Activated CD8-positive, alpha-beta memory T cell treated with anti-CD3 and anti-CD28 coated beads, Interleukin-2, amount 10 ng/mL, durations not matched to agents 7 days and 5 days (primary cell): ENCODE results near the gene ANO10. TPM values are rescaled to one million over a fixed set of nuclear protein-coding genes. Genes with fewer than 3 reads are reported as not detected.

Experiments
- ATAC-seq: fragments of 150-1000 bp; cut with Tn5 transposase; one replicate; pipeline ENCODE4 v1.10.0; 2021; ENCODE audit warnings: moderate library complexity
- CTCF ChIA-PET: fragments of 350-600 bp; sonication (Branson Sonifier 250); formaldehyde crosslinking; loops from one replicate; lab custom pipeline; 2021; ENCODE audit warnings: antibody characterized with exemption; lab: Charles Lee
- DNase-seq: peaks from one replicate; pipeline ENCODE4 v3.0.0-alpha.2; 2020
- H3K27ac Mint-ChIP-seq: one replicate; pipeline ENCODE4 v1.8.0; 2021; ENCODE audit warnings: mild to moderate bottlenecking, mixed read lengths
- H3K27me3 Mint-ChIP-seq: one replicate; pipeline ENCODE4 v1.8.0; 2021; ENCODE audit warnings: mixed read lengths
- H3K36me3 Mint-ChIP-seq: one replicate; pipeline ENCODE4 v1.8.0; 2021; ENCODE audit warnings: mild to moderate bottlenecking, mixed read lengths
- H3K4me1 Mint-ChIP-seq: one replicate; pipeline ENCODE4 v1.8.0; 2021; ENCODE audit warnings: mixed read lengths
- H3K4me3 Mint-ChIP-seq: one replicate; pipeline ENCODE4 v1.8.0; 2021; ENCODE audit warnings: mild to moderate bottlenecking, moderate library complexity, mixed read lengths
- H3K9me3 Mint-ChIP-seq: one replicate; pipeline ENCODE4 v1.8.0; 2022; ENCODE audit warnings: low read depth, mixed read lengths
- total RNA-seq, 2 experiments: library from RNA; stranded (reverse); gene quantifications; one replicate each; pipeline ENCODE4 v1.2.3, GENCODE V29; 2021

The ANO10 gene
- total RNA-seq, 2 experiments from 2014 or later: 10.7 to 13.1 TPM

DNA sequence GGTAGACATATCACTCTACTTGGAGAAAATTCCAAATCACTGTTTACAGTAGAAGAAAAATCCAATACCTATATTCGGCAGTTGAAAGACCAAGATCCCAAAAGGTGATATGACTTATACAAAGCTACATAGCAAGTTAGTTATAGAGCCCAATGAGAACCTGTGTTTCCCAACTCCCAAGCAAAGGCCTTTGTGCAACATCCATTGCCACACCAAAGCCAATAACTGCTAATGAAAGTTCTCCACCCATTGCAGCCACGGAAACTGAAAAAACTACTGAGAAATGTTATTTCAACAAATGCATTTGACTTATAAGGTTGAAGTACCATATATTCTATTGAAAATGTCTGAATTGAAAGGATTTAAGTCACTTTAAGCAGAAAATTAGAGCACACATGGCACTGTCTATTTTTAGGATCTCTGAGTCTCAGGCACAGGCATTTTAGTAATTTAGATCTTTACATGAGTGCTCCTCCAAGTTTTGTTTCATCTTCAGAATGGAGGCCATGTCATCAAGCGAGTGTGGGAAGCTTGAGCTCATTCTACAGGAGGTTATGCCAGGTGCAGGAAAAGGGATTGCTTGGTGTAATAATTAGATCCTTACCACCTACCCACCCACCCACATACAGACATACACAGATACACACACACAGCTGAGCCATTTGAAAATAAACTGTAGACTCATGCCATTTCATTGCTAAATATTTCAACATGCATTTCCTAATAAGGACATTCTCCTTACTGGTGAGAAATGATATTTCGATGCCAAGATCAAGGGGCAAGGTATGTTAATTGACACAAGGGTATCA lies 19.7 kb upstream of the ANO10 start:
- ATAC-seq (no peak), DNase-seq (no peak)
- H3K27me3 Mint-ChIP-seq: peaks cover 15% of the 10 kb centered on the region
- H3K4me3 Mint-ChIP-seq: no peak overlapping the region
- CTCF ChIA-PET: no interaction called here
- H3K27ac Mint-ChIP-seq: no peak overlapping the region
- peaks cover 9% of the 10 kb centered on the region for H3K4me1 Mint-ChIP-seq
- no peaks in the 10 kb centered on the region for H3K36me3 Mint-ChIP-seq
- no peaks in the 10 kb centered on the region for H3K9me3 Mint-ChIP-seq

GRCh38 chr3:43640681-43641080 lies 18.9 kb upstream of the ANO10 start:
- Mint-ChIP-seq H3K27me3 (peaks cover 15% of the 10 kb centered on the region), H3K36me3 (no peaks in the 10 kb centered on the region), H3K4me3 (no peak overlapping the region), H3K9me3 (no peaks in the 10 kb centered on the region), H3K27ac (no peak overlapping the region), H3K4me1 (peaks cover 9% of the 10 kb centered on the region)
- CTCF ChIA-PET: interaction anchor here (1.7 kb wide), 1 partner anchor 10 kb away, joined by 7 read pairs; no protein-coding TSS in a partner anchor
- DNase-seq (no peak), ATAC-seq (no peak)

- peak; percentile 65 for ATAC-seq
- Mint-ChIP-seq H3K9me3 (no peaks in the 10 kb centered on the region), H3K4me3 (no peak overlapping the region), H3K4me1 (peaks cover 9% of the 10 kb centered on the region), H3K36me3 (no peaks in the 10 kb centered on the region), H3K27ac (no peak overlapping the region), H3K27me3 (peaks cover 12% of the 10 kb centered on the region)
- peak; percentile 71 for DNase-seq
- CTCF ChIA-PET: interaction anchor here (0.6 to 2.2 kb wide), 8 partner anchors 12 to 131 kb away, joined by 3 to 7 read pairs (median 3); partner anchors contain the start of gene ANO10
Measured at GRCh38 chr3:43638594-43639447, 17.0 kb upstream of the ANO10 start.

- Mint-ChIP-seq H3K4me1 (peaks cover 9% of the 10 kb centered on the region), H3K27me3 (peaks cover 12% of the 10 kb centered on the region), H3K4me3 (no peak overlapping the region), H3K9me3 (no peaks in the 10 kb centered on the region), H3K27ac (no peak overlapping the region), H3K36me3 (no peaks in the 10 kb centered on the region)
- no peak for DNase-seq
- CTCF ChIA-PET: interaction anchor here (2.2 kb wide), 1 partner anchor 95 kb away, joined by 6 read pairs; no protein-coding TSS in a partner anchor
- ATAC-seq: no peak
Measured at GRCh38 chr3:43637702-43638101, 15.9 kb upstream of the ANO10 start.

DNA sequence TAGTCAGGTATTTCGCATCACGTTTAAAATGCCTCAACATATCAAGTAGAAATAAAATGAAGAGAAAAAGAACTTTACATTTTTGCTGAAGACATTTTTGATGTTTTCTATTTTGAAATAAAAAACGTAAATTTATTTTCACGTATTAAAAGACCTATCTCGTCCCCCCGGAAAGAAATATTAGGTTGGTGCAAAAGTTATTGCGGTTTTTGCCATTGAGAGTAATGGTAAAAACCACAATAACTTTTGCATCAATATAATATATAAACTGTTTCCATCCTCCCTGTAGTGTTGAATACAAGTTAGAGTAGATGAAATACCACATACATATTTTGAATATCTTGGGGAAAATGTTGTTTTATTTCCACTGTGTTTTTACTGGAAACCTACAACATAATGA lies 11.2 kb upstream of the ANO10 start:
- Mint-ChIP-seq H3K36me3 (peaks cover 6% of the 10 kb centered on the region), H3K4me1 (peaks cover 6% of the 10 kb centered on the region), H3K27me3 (peaks cover 10% of the 10 kb centered on the region), H3K9me3 (peaks cover 2% of the 10 kb centered on the region), H3K27ac (no peak overlapping the region), H3K4me3 (no peak overlapping the region)
- CTCF ChIA-PET: no interaction called here
- ATAC-seq (no peak), DNase-seq (no peak)

GRCh38 chr3:43632269-43632733 lies 10.5 kb upstream of the ANO10 start:
- H3K36me3 Mint-ChIP-seq: peaks cover 6% of the 10 kb centered on the region
- H3K27me3 Mint-ChIP-seq: peaks cover 10% of the 10 kb centered on the region
- H3K4me3 Mint-ChIP-seq: no peak overlapping the region
- H3K4me1 Mint-ChIP-seq: peaks cover 9% of the 10 kb centered on the region
- no peak overlapping the region for H3K27ac Mint-ChIP-seq
- ATAC-seq: no peak
- no peak for DNase-seq
- CTCF ChIA-PET: no interaction called here
- peaks cover 2% of the 10 kb centered on the region for H3K9me3 Mint-ChIP-seq

- Mint-ChIP-seq H3K36me3 (peaks cover 6% of the 10 kb centered on the region), H3K27ac (no peak overlapping the region), H3K27me3 (peaks cover 9% of the 10 kb centered on the region), H3K4me3 (no peak overlapping the region), H3K4me1 (peaks cover 16% of the 10 kb centered on the region), H3K9me3 (peaks cover 2% of the 10 kb centered on the region)
- CTCF ChIA-PET: no interaction called here
- DNase-seq: no peak
- ATAC-seq: no peak
Measured at GRCh38 chr3:43629741-43630140, 7.9 kb upstream of the ANO10 start.

DNA sequence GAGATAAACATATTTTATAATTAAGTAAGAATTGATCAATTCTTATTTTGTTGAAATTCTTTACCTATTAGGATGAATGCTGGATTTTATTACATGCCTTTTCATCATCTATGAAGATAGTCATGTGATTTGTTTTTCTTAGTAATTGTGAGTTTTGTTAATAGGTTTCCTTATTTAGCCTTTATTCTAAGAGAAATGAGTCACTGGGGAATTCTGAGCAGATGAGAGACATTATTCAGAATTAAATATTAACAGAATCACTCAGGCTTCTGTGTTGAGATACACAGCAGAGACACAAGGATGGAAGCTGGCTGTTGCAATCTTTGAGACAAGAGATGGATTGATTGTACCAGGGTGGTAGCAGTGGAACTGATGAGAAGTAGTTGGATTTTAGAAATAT lies 7.4 kb upstream of the ANO10 start:
- Mint-ChIP-seq H3K4me3 (no peak overlapping the region), H3K27me3 (peaks cover 8% of the 10 kb centered on the region), H3K9me3 (peaks cover 2% of the 10 kb centered on the region), H3K4me1 (peaks cover 16% of the 10 kb centered on the region), H3K27ac (no peak overlapping the region), H3K36me3 (peaks cover 6% of the 10 kb centered on the region)
- ATAC-seq: no peak
- CTCF ChIA-PET: no interaction called here
- no peak for DNase-seq

- H3K27ac Mint-ChIP-seq: peak overlapping the region; percentile 41
- peaks cover 6% of the 10 kb centered on the region for H3K36me3 Mint-ChIP-seq
- H3K4me1 Mint-ChIP-seq: peaks cover 20% of the 10 kb centered on the region
- H3K9me3 Mint-ChIP-seq: peaks cover 2% of the 10 kb centered on the region
- ATAC-seq (peak; percentile 59), DNase-seq (peak; percentile 46)
- CTCF ChIA-PET: no interaction called here
- peaks cover 8% of the 10 kb centered on the region for H3K27me3 Mint-ChIP-seq
- no peak overlapping the region for H3K4me3 Mint-ChIP-seq
Measured at GRCh38 chr3:43627360-43627759, 5.5 kb upstream of the ANO10 start.

DNA sequence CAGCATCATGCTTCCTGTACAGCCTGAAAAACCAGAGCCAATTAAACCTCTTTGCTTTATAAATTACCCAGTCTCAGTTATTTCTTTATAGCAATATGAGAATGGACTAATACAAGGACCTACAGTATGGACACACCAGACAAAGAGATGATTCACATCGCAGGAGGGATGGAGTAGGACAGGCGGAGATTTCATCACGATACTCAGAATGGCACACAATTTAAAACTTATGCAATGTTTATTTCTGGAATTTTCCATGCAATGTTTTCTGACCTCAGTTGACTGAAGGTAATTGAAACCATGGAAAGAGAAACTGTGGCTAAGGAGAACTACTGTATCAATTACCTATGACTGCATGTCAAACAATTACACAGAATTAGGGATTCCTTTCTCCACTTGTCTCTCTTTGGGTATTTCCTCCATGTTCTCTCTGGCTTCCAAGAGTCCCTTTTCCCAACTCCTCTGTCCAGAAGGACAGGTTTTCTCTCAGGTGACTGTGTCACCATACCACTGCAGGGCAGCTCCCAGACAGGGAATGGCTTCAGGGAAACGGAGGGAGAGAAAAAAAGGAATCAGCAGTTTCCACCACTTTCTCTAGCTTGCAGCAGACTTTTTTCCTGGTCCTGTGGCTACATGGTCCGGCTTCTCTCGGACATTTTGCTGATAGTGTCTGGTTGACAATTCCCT lies 3.0 kb upstream of the ANO10 start:
- no peak overlapping the region for H3K27ac Mint-ChIP-seq
- no peak overlapping the region for H3K4me3 Mint-ChIP-seq
- H3K27me3 Mint-ChIP-seq: peaks cover 5% of the 10 kb centered on the region
- CTCF ChIA-PET: no interaction called here
- ATAC-seq (no peak), DNase-seq (no peak)
- H3K36me3 Mint-ChIP-seq: peaks cover 6% of the 10 kb centered on the region
- H3K4me1 Mint-ChIP-seq: peaks cover 29% of the 10 kb centered on the region
- peaks cover 2% of the 10 kb centered on the region for H3K9me3 Mint-ChIP-seq

DNA sequence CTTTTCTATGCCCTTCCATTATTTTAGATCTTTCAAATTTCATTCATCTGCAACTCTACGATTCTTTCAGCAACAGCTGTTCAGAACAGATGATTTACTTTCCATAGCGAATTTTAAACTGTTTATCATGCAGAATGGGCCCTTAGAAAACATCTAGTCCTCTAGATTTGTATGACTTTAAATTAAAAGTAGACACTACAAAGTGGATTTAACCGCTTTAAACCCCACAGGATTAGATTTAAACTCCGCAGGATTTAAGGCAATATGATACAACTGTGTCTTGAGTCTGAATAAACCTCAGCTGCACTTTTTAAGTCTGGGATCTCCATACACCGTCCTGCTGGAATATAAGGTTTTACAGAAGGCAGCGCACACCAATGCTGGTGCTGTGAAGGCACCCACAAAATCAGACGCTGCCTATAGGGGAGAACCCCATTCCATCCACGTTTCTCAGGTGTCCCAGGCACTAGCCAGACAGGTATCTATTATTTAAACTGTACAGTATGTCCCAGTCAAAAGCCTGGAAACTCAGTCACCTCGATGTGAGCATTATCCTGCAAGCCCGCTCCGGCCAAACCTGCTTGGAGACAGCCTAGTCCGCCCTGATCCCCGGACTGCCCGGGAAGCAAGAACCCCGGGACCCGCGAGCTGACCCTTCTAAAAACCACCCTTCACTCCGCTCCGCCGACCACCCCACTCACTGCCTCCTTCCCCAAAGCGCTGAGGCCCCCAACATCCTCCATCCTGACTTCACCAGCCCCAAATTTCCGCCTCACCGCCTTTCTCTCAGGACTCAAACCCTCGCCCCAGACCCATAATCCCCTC lies 768 bp downstream of the ANO10 start:
- CTCF ChIA-PET: interaction anchor here (1.2 to 2.1 kb wide), 2 partner anchors 11 to 18 kb away, joined by 3 to 6 read pairs; no protein-coding TSS in a partner anchor
- Mint-ChIP-seq H3K36me3 (no peaks in the 10 kb centered on the region), H3K9me3 (no peaks in the 10 kb centered on the region), H3K27ac (peak overlapping the region; percentile 41), H3K4me3 (peak overlapping the region; percentile 74), H3K4me1 (peaks cover 13% of the 10 kb centered on the region), H3K27me3 (peaks cover 4% of the 10 kb centered on the region)
- ATAC-seq: no peak
- DNase-seq: no peak

GRCh38 chr3:43619588-43619987 lies 2.2 kb downstream of the ANO10 start:
- Mint-ChIP-seq H3K36me3 (no peaks in the 10 kb centered on the region), H3K4me3 (no peak overlapping the region), H3K27me3 (peaks cover 4% of the 10 kb centered on the region), H3K9me3 (no peaks in the 10 kb centered on the region), H3K4me1 (peaks cover 13% of the 10 kb centered on the region), H3K27ac (no peak overlapping the region)
- DNase-seq (no peak), ATAC-seq (no peak)
- CTCF ChIA-PET: interaction anchor here (0.7 kb wide), 1 partner anchor 1116 kb away, joined by 3 read pairs; no protein-coding TSS in a partner anchor
